Trophoblast cell (in vitro differentiated cells and primary cell): Measurements from ENCODE around the gene OGA.

Source experiments
- DNase-seq, 2 donors: peaks; one replicate each; pipeline ENCODE4 v3.0.0-alpha.2; 2016
- H2AFZ ChIP-seq: 2 replicates; pipeline ENCODE4 v1.6.1; 2013; ENCODE audit warnings: low read length, moderate library complexity, mild to moderate bottlenecking; ENCODE audit not compliant: insufficient read depth, poor library complexity
- H2AK5ac ChIP-seq: 2 replicates; pipeline ENCODE4 v1.6.1; 2013; ENCODE audit warnings: mild to moderate bottlenecking, low read length
- H2BK120ac ChIP-seq: 2 replicates; pipeline ENCODE4 v1.6.1; 2013; ENCODE audit warnings: low read length, mild to moderate bottlenecking, moderate library complexity; ENCODE audit not compliant: insufficient read depth, poor library complexity
- H2BK12ac ChIP-seq: 2 replicates; pipeline ENCODE4 v1.6.1; 2013; ENCODE audit warnings: mild to moderate bottlenecking, low read length, moderate library complexity
- H2BK5ac ChIP-seq: 2 replicates; pipeline ENCODE4 v1.6.1; 2013; ENCODE audit warnings: low read length, low read depth, moderate library complexity, mild to moderate bottlenecking; ENCODE audit not compliant: poor library complexity
- H3K14ac ChIP-seq: 2 replicates; pipeline ENCODE4 v1.6.1; 2013; ENCODE audit warnings: mild to moderate bottlenecking, low read length
- H3K18ac ChIP-seq: 2 replicates; pipeline ENCODE4 v1.6.1; 2013; ENCODE audit warnings: mild to moderate bottlenecking, low read length
- H3K23ac ChIP-seq: 2 replicates; pipeline ENCODE4 v1.6.1; 2013; ENCODE audit warnings: low read length
- H3K27ac ChIP-seq: 2 replicates; pipeline ENCODE4 v1.5.1; 2013; ENCODE audit warnings: low read depth, mild to moderate bottlenecking, inconsistent platforms, low read length, moderate library complexity
- H3K27me3 ChIP-seq: 2 replicates; pipeline ENCODE4 v1.6.1; 2013; ENCODE audit warnings: inconsistent platforms, mild to moderate bottlenecking, low read length, moderate library complexity; ENCODE audit not compliant: insufficient read depth
- H3K36me3 ChIP-seq, 2 experiments: 1 replicate in 1 of 2; 2 replicates in 1 of 2; pipeline ENCODE4 v1.6.1; 2013; ENCODE audit warnings: low read length in 2 of 2, mild to moderate bottlenecking in 2 of 2, moderate library complexity in 1 of 2; ENCODE audit not compliant: insufficient read depth in 2 of 2, control insufficient read depth in 1 of 2
- H3K4ac ChIP-seq: 2 replicates; pipeline ENCODE4 v1.6.1; 2013; ENCODE audit warnings: low read depth, mild to moderate bottlenecking, low read length, moderate library complexity
- H3K4me1 ChIP-seq, 2 experiments: 1 replicate in 1 of 2; 2 replicates in 1 of 2; pipeline ENCODE4 v1.6.1; 2013; ENCODE audit warnings: low read length in 2 of 2, mild to moderate bottlenecking in 2 of 2, moderate library complexity in 1 of 2; ENCODE audit not compliant: insufficient read depth in 2 of 2, control insufficient read depth in 1 of 2
- H3K4me2 ChIP-seq: 2 replicates; pipeline ENCODE4 v1.6.1; 2013; ENCODE audit warnings: inconsistent platforms, mild to moderate bottlenecking, low read length, moderate library complexity
- H3K4me3 ChIP-seq: 2 replicates; pipeline ENCODE4 v1.5.1; 2013; ENCODE audit warnings: mild to moderate bottlenecking, low read depth, low read length, inconsistent platforms
- H3K79me1 ChIP-seq: one replicate; pipeline ENCODE4 v1.6.1; 2013; ENCODE audit warnings: low read length
- H3K79me2 ChIP-seq: 2 replicates; pipeline ENCODE4 v1.6.1; 2013; ENCODE audit warnings: low read length, mild to moderate bottlenecking; ENCODE audit not compliant: control insufficient read depth, insufficient read depth, poor library complexity
- H3K9ac ChIP-seq: 2 replicates; pipeline ENCODE4 v1.6.1; 2013; ENCODE audit warnings: mild to moderate bottlenecking, low read length
- H3K9me3 ChIP-seq: 2 replicates; pipeline ENCODE4 v1.6.1; 2013; ENCODE audit warnings: low read depth, mild to moderate bottlenecking, control low read depth, inconsistent platforms, low read length; ENCODE audit not compliant: insufficient read depth
- H4K12ac ChIP-seq: 2 replicates; pipeline ENCODE4 v1.6.1; 2013; ENCODE audit warnings: low read depth, mild to moderate bottlenecking, low read length, moderate library complexity
- H4K8ac ChIP-seq: 2 replicates; pipeline ENCODE4 v1.6.1; 2013; ENCODE audit warnings: low read depth, mild to moderate bottlenecking, low read length, moderate library complexity
- H4K91ac ChIP-seq: one replicate; pipeline ENCODE4 v1.6.1; 2013; ENCODE audit warnings: low read depth, mild to moderate bottlenecking, low read length, moderate library complexity
- WGBS: extraction: QIAGEN DNeasy Blood & Tissue Kit; methylation state at CpG from one replicate; pipeline ENCODE4 v1.1.7; 2013; ENCODE audit warnings: missing lambda C conversion rate; ENCODE audit not compliant: insufficient read length, insufficient coverage; ENCODE audit errors: extremely low coverage; 5-methylcytosine and 5-hydroxymethylcytosine counted together

OGA gene

DNA sequence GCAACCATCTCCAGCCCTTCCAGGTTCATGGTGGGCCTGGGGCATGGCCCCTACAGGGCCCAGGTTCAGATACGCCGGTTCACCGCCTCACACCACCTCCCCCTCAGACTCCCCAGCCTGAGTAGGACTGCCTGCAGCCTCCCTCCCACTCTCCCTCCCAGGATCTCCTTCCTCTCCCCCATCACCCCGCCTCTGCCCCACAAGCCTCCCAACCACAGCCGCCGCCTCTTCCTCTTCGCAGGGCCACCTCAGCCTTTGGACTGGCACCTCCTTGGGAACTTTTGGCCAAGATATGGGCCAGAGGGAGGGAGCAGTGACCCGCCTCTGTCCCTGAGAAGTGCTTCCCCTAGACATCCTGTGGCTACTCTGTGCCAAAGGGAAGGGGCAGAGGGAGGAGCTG, 16.1 kb upstream of the OGA start:
- H2BK5ac ChIP-seq: no peak overlapping the region
- no peak overlapping the region for H3K4ac ChIP-seq
- H3K4me2 ChIP-seq: no peak overlapping the region
- H3K14ac ChIP-seq: no peak overlapping the region
- no peaks in the 10 kb centered on the region for H3K27me3 ChIP-seq
- no peak overlapping the region for H2BK12ac ChIP-seq
- no peak overlapping the region for H4K8ac ChIP-seq
- no peak overlapping the region for H4K12ac ChIP-seq
- H3K36me3 ChIP-seq: no peaks in the 10 kb centered on the region
- no peak overlapping the region for H3K4me3 ChIP-seq
- H3K4me1 ChIP-seq: peaks cover 9 to 14% of the 10 kb centered on the region in 2 experiments
- H2AFZ ChIP-seq: no peak overlapping the region
- H2BK120ac ChIP-seq: no peak overlapping the region
- H3K79me2 ChIP-seq: no peaks in the 10 kb centered on the region
- no peak for DNase-seq
- no peak overlapping the region for H4K91ac ChIP-seq
- no CpG with 5 or more reads among the region's 8 CpGs for whole genome bisulfite sequencing
- H3K79me1 ChIP-seq: peaks cover 2% of the 10 kb centered on the region
- H3K9me3 ChIP-seq: peaks cover 7% of the 10 kb centered on the region
- no peak overlapping the region for H3K23ac ChIP-seq
- no peak overlapping the region for H3K27ac ChIP-seq
- H3K9ac ChIP-seq: no peak overlapping the region
- no peak overlapping the region for H2AK5ac ChIP-seq
- no peak overlapping the region for H3K18ac ChIP-seq

DNA sequence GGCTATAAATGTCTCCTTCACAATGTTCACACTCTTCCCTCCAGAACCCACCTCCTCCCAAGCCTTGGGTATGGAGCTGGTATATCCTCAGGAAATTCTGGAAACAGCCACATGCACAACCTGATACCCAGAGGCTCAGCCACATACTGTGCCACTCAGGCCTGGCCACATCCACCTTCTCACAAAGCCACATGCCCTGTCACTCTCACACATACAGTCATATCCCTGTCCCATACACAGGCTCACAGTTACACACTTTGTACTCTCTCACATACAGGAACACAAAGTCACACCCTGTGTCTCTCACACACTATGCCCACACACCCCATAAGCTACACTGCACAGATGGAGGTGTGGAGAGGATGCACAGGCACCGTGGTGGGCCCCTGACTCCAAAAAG, 15.2 kb upstream of the OGA start:
- Histone ChIP-seq H2BK12ac (no peak overlapping the region), H3K27ac (no peak overlapping the region), H3K79me2 (no peaks in the 10 kb centered on the region), H3K9ac (no peak overlapping the region), H3K27me3 (no peaks in the 10 kb centered on the region), H4K12ac (no peak overlapping the region), H3K4me2 (no peak overlapping the region), H2BK5ac (no peak overlapping the region), H3K79me1 (peaks cover 2% of the 10 kb centered on the region), H4K91ac (no peak overlapping the region), H3K23ac (no peak overlapping the region), H3K14ac (no peak overlapping the region), H3K9me3 (peaks cover 7% of the 10 kb centered on the region), H3K18ac (no peak overlapping the region), H3K4me3 (no peak overlapping the region), H4K8ac (no peak overlapping the region), H3K36me3 (no peaks in the 10 kb centered on the region), H2AFZ (no peak overlapping the region), H2AK5ac (no peak overlapping the region), H2BK120ac (no peak overlapping the region), H3K4ac (no peak overlapping the region), H3K4me1 (peaks cover 14% of the 10 kb centered on the region in 2 experiments)
- no peak for DNase-seq
- WGBS: no CpG with 5 or more reads among the region's 1 CpG

DNA sequence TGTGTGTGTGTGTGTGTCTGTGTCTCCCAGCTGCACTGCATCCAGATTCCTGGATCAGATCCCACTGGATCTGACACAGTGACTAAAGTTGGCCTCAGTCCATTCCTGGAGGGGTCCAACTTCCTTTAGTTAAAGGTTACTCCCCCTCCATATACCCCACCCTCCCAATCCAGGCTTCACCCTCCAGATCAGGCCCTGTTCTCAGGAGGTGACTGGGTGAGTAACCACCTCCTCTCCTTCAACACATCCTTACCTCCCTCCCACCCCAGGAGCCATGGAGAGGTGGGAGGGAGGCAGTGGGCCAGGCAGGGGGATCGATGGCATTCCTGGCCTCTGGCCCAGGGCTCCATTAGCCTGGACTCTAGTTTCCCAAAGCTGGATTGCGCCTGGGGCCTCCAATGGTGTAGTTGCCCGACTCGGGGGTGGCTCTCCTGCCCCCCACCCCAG, 14.1 kb upstream of the OGA start:
- H3K4me1 ChIP-seq: peaks cover 14% of the 10 kb centered on the region in 2 experiments
- H2BK5ac ChIP-seq: no peak overlapping the region
- no peak overlapping the region for H3K4me2 ChIP-seq
- no peak overlapping the region for H4K91ac ChIP-seq
- H3K9me3 ChIP-seq: peaks cover 7% of the 10 kb centered on the region
- DNase-seq: no peak
- no peak overlapping the region for H2AFZ ChIP-seq
- H2BK120ac ChIP-seq: no peak overlapping the region
- H3K27ac ChIP-seq: no peak overlapping the region
- no peak overlapping the region for H3K4me3 ChIP-seq
- no CpG with 5 or more reads among the region's 4 CpGs for WGBS
- H3K4ac ChIP-seq: no peak overlapping the region
- H3K14ac ChIP-seq: no peak overlapping the region
- no peak overlapping the region for H4K12ac ChIP-seq
- H3K23ac ChIP-seq: no peak overlapping the region
- no peak overlapping the region for H2AK5ac ChIP-seq
- no peaks in the 10 kb centered on the region for H3K27me3 ChIP-seq
- no peaks in the 10 kb centered on the region for H3K79me2 ChIP-seq
- H4K8ac ChIP-seq: no peak overlapping the region
- H3K36me3 ChIP-seq: peaks cover 0 to 8% of the 10 kb centered on the region in 2 experiments
- H3K18ac ChIP-seq: no peak overlapping the region
- H3K9ac ChIP-seq: no peak overlapping the region
- H2BK12ac ChIP-seq: no peak overlapping the region
- H3K79me1 ChIP-seq: peaks cover 2% of the 10 kb centered on the region

DNA sequence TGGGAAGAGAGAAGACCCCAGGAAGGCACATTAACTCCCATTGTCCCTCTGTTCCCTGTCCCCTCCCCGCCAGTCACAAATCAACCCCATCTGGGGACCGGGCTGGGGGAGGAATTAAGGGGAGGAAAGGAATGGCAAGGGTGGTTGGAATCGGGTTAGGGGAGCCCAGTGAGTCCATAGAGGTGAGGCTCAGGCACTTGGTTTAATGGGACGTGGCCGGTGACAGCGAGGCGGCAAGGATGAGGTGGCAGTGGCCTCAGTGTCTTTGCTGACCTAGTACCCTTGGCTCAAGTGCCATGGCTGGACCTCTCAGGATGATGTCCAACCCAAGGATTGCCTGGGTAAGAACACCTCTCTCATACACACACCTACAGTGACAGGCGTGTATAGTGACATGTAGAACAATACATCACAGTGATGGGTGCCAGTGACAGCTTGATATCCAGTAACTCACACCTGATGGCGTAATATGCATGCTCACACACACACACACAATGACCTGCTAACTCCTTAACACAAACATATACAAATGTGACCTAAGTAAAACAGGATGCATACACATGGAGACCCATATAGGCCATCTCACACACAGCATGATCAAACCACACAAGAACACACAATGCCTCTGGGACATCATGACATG, 13.0 kb upstream of the OGA start:
- H3K4me2 ChIP-seq: peak overlapping the region; percentile 91
- DNase-seq: no peak
- peaks cover 0 to 8% of the 10 kb centered on the region in 2 experiments for H3K36me3 ChIP-seq
- H2AFZ ChIP-seq: peak overlapping the region; percentile 69
- H3K9me3 ChIP-seq: peaks cover 7% of the 10 kb centered on the region
- H3K27me3 ChIP-seq: no peaks in the 10 kb centered on the region
- H3K27ac ChIP-seq: no peak overlapping the region
- H3K4me3 ChIP-seq: peak overlapping the region; percentile 82
- peak overlapping the region; percentile 66 for H3K9ac ChIP-seq
- H2BK5ac ChIP-seq: no peak overlapping the region
- H3K14ac ChIP-seq: no peak overlapping the region
- H2BK120ac ChIP-seq: no peak overlapping the region
- no peak overlapping the region for H3K18ac ChIP-seq
- H4K8ac ChIP-seq: peak overlapping the region; percentile 8
- H3K23ac ChIP-seq: peak overlapping the region; percentile 50
- H4K91ac ChIP-seq: no peak overlapping the region
- WGBS: no CpG with 5 or more reads among the region's 9 CpGs
- no peak overlapping the region for H2AK5ac ChIP-seq
- no peaks in the 10 kb centered on the region for H3K79me2 ChIP-seq
- H3K79me1 ChIP-seq: peaks cover 2% of the 10 kb centered on the region
- peaks cover 14% of the 10 kb centered on the region in 2 experiments for H3K4me1 ChIP-seq
- no peak overlapping the region for H4K12ac ChIP-seq
- H3K4ac ChIP-seq: no peak overlapping the region
- H2BK12ac ChIP-seq: no peak overlapping the region
